Choroid plexus epithelial cell (primary cell): ENCODE measurements around the gene LSM7.

Experiments used
- DNase-seq: peaks from one replicate; pipeline ENCODE4 v3.0.0-alpha.2; 2010; ENCODE audit warnings: low read depth
- H3K4me3 ChIP-seq: 2 replicates; pipeline ENCODE4 v1.5.1; 2011; ENCODE audit warnings: low read depth, mild to moderate bottlenecking, control low read depth, low read length, moderate library complexity
- CTCF ChIP-seq: conservative IDR thresholded peaks from 2 replicates; pipeline ENCODE4 v1.5.1; 2011; ENCODE audit warnings: low read depth, mild to moderate bottlenecking, control low read depth, inconsistent platforms, low read length, moderate library complexity

The LSM7 gene

GRCh38 chr19:2335848-2336247, 7.5 kb upstream of the LSM7 start:
- TF ChIP-seq CTCF = no peak
- H3K4me3 ChIP-seq = no peak overlapping the region
- no peak for DNase-seq

DNA sequence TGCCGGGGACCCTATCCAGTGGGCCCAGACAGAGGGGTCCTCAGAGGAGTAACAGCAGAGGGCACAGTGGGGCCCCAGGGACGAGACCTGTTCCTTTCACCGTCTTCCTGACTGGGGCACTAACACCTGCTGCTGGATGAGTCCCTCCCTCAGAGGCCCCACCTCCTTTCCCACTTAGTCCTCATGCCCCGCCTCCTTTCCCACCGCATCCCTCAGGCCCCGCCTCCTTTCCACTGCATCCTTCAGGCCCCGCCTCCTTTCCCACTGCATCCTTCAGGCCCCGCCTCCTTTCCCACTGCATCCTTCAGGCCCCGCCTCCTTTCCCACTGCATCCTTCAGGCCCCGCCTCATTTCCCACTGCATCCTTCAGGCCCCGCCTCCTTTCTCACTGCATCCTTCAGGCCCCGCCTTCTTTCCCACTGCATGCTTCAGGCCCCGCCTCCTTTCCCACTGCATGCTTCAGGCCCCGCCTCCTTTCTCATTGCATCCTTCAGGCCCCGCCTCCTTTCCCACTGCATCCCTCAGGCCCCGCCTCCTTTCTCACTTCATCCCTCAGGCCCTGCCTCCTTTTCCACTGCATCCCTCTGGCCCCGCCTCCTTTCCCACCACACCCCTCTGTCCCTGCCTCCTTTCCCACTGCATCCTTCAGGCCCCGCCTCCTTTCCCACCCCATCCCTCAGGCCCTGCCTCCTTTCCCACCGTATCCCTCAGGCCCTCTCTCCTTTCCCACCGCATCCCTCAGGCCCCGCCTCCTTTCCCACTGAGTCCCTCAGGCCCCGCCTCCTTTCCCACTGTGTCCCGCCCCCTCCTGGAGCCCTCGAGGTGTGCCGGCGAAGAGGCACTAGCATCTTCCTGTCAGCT, 6.8 kb upstream of the LSM7 start:
- no peak for DNase-seq
- no peak for TF ChIP-seq CTCF
- H3K4me3 ChIP-seq = no peak overlapping the region

GRCh38 chr19:2334426-2334825, 6.0 kb upstream of the LSM7 start:
- TF ChIP-seq CTCF = no peak
- DNase-seq = no peak

GRCh38 chr19:2333807-2334211, 5.4 kb upstream of the LSM7 start:
- DNase-seq = no peak
- no peak overlapping the region for H3K4me3 ChIP-seq
- TF ChIP-seq CTCF = no peak

More at GRCh38 chr19:2334426-2334825, 6.0 kb upstream of the LSM7 start:
- no peak overlapping the region for H3K4me3 ChIP-seq

- no peak for DNase-seq
- no peak for TF ChIP-seq CTCF
- H3K4me3 ChIP-seq = no peak overlapping the region
These were observed 4.8 kb upstream of the LSM7 start for GRCh38 chr19:2333027-2333806.

DNA sequence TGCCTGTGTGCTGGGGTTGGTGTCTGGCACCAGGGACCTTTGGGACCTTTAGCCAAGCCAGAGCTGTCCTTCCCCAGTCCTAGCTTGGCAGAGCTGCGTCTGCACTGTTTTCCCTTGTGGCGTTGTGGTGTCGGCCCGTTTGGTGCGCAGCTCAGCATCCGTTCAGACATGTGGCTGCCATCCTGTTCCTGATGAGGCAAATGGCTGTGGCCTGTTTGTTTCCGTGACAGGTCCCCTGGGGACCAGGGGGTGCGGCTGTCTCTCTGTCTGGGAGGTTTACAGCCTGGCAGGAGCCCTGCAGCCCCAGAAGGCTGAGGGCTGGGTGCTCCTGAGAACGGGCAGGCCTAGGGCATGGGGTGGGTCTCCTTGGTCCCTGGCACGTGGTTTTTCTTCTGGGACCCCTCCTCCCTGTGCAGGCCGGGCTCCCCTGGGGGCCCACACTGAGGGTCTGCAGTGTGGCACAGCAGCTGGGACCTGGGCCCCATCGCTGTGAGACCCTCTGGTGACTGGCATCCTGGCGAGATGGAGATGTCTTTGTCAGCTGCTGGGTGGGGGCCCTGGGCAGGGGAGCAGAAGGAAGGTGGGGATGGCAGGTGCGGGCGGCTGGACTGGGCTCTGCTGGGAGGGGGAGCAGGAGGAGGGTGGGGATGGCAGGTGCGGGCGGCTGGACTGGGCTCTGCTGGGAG, 4.1 kb upstream of the LSM7 start:
- no peak for TF ChIP-seq CTCF
- DNase-seq = no peak
- no peak overlapping the region for H3K4me3 ChIP-seq
